Renal pelvis (tissue), 4 donors: ENCODE data around the gene IDH2. TPM values are rescaled to one million over a fixed set of nuclear protein-coding genes. Genes with fewer than 3 reads are reported as not detected.
"Not testable (repeated sequence)": the region's sequence is repeated elsewhere in the genome, so short reads cannot be mapped to it uniquely, and the experiment has no call there.

Experiments used
- DNase-seq: peaks from one replicate; pipeline ENCODE4 v3.0.0-alpha.2; 2013
- polyA plus RNA-seq, 3 donors: library from polyadenylated mRNA; unstranded; fragments of 120-200 nt; gene quantifications; one replicate each; pipeline ENCODE4 v1.2.1, GENCODE V29; 2013; ENCODE audit not compliant: insufficient read length in 3 of 3

The IDH2 gene
- polyA plus RNA-seq, 3 donors = 195 to 249 (median 224) TPM

GRCh38 chr15:90126022-90126421 lies 23.8 kb upstream of the IDH2 start:
- DNase-seq = no peak

DNA sequence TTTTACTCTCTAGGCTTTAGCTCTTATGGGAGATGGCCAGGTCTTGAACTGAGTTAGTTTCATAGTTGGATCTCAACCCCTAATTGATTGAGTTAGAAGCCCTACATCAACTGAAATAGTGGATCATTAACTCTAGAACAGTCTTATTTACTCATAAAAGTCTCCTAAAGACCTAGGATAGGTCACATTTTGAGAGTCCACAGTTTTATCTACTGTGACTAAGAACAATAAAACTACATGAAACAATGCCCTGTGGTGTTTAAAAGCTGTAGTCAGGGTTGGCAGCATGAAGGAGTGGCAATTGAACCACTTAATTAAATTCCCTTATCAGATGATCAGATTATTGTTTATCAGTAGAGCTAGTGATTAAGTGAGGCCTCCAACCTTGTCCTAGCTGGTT lies 22.2 kb upstream of the IDH2 start:
- no peak for DNase-seq

GRCh38 chr15:90121086-90121485 lies 18.8 kb upstream of the IDH2 start:
- no peak for DNase-seq

- DNase-seq = no peak
Measured at GRCh38 chr15:90119367-90119766, 17.1 kb upstream of the IDH2 start.

GRCh38 chr15:90115783-90116182 lies 13.5 kb upstream of the IDH2 start:
- DNase-seq = no peak

GRCh38 chr15:90114451-90114901 lies 12.2 kb upstream of the IDH2 start:
- no peak for DNase-seq

DNA sequence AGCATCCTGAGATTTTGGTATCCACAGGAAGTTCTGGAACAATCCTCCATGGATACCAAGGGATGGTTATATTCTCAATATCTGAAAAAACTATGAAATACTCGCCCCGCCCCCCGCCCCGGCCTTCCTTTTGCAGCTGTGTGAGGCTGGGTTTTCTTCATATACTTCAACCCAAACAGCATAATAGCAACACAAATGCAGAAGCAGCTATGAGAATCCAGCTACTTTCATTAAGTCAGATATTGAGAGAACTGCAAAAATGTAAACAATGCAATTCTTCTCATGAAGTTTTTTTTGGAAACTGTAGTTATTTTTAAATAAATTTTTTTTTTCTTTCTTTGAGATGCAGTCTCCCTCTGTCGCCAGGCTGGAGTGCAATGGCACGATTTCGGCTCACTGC lies 10.9 kb upstream of the IDH2 start:
- no peak for DNase-seq

GRCh38 chr15:90109163-90109751 lies 7.0 kb upstream of the IDH2 start:
- not testable (repeated sequence) for DNase-seq

DNA sequence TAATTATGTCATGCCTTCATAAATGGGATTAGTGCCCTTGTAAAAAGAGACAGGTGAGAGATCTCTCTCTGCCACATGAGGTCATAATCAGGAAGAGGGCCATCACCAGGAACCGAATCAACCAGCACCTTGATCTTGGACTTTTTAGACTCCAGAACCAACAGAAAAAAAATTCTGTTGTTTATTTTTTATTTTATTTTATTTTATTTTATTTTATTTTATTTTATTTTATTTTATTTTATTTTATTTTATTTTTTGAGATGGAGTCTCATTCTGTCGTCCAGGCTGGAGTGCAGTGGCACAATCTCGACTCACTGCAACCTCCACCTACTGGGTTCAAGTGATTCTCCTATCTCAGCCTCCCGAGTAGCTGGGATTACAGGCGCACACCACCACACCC lies 5.8 kb upstream of the IDH2 start:
- DNase-seq = not testable (repeated sequence)

- no peak for DNase-seq
Measured at GRCh38 chr15:90106522-90107117, 4.4 kb upstream of the IDH2 start.

DNA sequence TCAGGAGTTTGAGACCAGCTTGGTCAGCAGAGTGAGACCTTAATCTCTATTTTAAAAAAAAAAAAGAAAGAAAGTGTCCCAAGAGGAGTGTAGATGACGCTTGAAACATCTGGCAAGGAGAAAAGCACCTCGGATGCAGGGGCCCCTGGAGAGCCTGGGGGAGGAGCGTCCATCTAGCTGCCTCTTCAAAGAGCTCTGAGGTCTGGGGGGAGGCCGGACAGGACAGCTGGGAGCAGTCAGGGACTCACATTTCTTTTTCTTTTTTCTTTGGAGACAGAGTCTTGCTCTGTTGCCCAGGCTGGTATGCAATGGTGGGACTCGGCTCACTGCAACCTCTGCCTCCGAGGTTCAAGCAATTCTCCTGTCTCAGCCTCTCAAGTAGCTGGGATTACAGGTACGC lies 3.3 kb upstream of the IDH2 start:
- no peak for DNase-seq

GRCh38 chr15:90104551-90104950 lies 2.3 kb upstream of the IDH2 start:
- DNase-seq = no peak

- DNase-seq = no peak
Measured at GRCh38 chr15:90103701-90104329, 1.5 kb upstream of the IDH2 start.

- DNase-seq = no peak
Measured at GRCh38 chr15:90101130-90101968, 919 bp downstream of the IDH2 start.

DNA sequence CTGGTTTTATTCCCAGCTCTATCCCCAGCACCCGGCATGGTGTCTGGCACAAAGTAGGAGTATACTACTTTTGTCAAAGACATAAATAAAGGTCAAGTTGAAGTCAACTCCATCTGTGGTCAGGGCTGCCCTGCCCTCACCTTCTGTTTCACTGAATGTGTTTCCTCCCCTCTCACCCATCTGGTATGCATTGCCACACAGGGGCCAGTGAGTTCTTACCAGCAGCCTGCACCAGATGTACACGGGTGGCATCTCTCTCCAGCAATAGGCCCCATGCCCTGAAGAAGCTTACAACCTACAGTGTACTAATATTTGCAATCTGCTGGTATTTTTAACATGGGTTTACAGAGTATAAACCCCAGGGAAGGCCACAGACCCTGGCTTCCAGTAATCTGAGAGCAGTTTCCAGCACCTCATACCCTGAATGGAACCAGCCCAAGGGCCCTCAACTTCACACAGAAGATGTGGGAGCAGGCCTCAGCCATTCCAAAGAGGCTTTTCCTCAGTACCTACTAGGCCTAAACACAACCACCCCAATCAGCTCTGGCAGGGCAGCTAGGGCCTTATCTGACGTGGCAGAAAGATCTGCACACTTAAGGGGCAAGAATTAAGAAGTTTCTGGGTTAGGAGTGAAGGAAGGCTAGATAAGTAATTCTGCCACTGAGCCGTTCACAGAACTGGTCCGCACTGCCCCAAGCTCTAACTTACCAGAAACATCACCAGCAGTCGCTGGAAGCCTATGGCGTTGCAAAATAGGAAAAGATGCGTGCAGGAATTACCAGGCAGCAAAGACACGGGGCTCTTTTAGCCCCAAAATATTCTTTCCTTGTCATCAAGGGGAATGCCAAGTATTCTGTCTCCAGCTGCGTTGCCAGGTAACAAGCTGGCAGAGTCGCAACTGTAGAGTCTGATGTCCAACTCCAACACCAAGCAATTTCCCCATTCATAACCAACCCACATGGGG lies 2.1 kb downstream of the IDH2 start:
- no peak for DNase-seq

DNA sequence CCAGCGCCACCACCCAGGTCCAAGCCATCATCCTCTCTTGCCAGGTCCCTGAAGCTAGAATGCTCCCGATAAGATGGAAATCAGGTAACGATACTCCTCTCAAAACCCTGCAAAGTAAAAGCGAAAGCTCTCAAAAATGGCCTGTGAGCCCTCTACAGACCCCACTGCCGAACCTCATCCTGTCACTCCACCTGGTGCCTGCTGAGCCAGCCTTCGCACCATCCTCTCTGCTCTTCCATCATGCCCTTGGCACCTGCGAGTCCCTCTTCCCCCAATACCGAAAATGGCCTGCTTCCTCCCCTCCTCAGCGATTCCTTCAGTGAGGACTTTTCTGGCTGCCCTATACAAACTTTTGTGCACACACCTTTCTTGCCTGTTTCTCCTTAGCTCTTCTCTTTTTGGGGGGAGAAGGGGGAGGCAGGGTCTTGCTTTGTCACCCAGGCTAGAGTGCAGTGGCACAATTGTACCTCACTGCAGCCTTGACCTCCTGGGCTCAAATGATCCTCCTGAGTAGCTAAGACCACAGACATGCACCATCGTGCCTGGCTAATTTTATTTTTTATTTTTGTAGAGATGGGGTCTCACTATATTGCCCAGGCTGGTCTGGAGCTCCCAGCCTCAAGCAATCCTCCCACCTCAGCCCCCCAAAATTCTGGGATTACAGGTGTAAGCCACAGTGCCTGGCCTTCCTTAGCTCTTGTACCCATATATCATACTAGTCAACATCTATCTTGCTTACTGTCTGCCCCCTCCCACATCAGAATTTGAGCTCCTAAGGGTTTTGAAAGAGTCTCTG lies 3.0 kb downstream of the IDH2 start:
- no peak for DNase-seq

- no peak for DNase-seq
Measured at GRCh38 chr15:90097475-90097874, 4.8 kb downstream of the IDH2 start.

DNA sequence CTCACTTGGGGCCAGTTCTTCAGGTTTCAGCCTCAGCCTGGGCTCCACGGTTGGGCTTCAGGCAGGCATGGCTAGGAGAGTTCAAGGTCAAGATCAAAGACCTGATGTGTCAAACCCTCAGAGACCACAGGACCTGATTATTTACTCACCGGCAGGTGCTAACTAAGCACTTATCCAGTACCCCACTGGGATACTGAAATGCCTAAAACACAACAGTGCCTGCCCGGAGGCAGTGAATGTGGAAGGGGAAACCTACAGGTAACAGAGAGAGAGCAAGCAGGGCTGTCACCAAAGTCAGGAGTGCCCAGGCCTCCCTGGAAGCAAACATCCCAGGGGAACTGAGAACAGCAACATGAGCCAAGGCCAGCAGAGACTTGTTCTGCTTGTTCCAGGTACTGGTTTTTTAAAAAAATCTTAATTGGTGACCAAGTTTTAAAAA lies 6.7 kb downstream of the IDH2 start:
- DNase-seq = no peak

- DNase-seq = no peak
Measured at GRCh38 chr15:90091156-90091931, 10.9 kb downstream of the IDH2 start.
